Astrocyte of the spinal cord (primary cell): Measurements from ENCODE around the gene CLEC18B.
"Not testable (repeated sequence)": the region's sequence is repeated elsewhere in the genome, so short reads cannot be mapped to it uniquely, and the experiment has no call there.

Experiments
- DNase-seq: peaks from one replicate; pipeline ENCODE4 v3.0.0; 2011; ENCODE audit warnings: low read depth, low spot score
- H3K4me3 ChIP-seq: 2 replicates; pipeline ENCODE4 v1.5.1; 2011; ENCODE audit warnings: low read depth, mild to moderate bottlenecking, low read length, moderate library complexity
- in situ Hi-C: cut with HindIII; loops from 2 replicates; pipeline ENCODE4 v1.10.0; 2017; ENCODE audit warnings: low sequenced_read_pairs

CLEC18B gene

GRCh38 chr16:74361646-74362610 lies 59.4 kb downstream of the CLEC18B start:
- peak; percentile 22 for DNase-seq
- in situ Hi-C loops: not testable (repeated sequence)

More at GRCh38 chr16:74361646-74362610, 59.4 kb downstream of the CLEC18B start:
- H3K4me3 ChIP-seq: not testable (repeated sequence)
